ENCODE measurements around the gene CCDC6. TPM values are rescaled to one million over a fixed set of nuclear protein-coding genes. Genes with fewer than 3 reads are reported as not detected.
A peak's percentile ranks its signal among the peaks of the same experiment; 100 is the strongest.
"Not testable (repeated sequence)": the region's sequence is repeated elsewhere in the genome, so short reads cannot be mapped to it uniquely, and the experiment has no call there.

CCDC6 gene
- total RNA-seq: 24.1 and 27.3 TPM in 2 replicates

DNA sequence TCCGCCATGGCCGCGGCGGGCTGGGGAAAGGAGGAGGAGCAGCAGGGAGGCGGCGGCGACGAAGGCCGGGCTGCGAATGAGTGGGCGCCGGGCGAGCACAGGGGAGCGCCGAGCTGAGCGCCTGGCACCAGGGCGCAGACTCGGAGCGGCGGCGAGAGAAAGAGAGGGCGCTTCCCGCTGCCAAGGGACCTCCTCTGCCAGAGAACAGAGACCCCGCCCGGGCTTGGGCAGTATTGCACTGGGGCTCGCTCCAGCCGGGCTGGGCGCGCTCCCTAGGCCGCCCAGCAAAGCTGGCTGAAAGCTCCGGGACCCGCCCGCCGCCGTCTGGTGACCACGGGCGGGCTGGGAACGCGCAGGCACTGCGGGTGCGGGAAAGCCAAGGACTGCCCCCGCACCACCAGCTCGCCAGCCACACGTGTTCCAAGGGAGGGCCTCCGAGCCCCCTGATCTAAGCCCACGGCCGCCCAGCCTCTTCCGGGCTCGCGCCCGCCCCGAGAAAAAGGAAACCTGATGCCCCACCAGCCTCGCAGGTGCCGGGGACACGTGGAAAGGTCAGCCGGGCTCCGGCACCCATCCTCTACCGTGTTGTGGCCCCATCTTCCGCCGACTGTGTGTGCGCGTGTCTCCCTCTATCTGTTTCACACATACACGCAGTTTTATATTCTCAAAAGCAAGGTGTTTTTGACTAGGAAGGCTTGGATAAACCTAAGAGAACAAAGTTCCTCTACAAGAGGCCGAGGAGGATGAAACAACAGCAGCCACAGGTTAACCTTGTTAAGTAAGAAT, at the start of gene CCDC6:
Gene CCDC6 (minus strand): TSS at position 140 of the 786 bp plus-strand sequence. CDS start 132 bp downstream, at position 8.
- peak; percentile 82 for DNase-seq (ENCODE audit: low read depth, low spot score)

DNA sequence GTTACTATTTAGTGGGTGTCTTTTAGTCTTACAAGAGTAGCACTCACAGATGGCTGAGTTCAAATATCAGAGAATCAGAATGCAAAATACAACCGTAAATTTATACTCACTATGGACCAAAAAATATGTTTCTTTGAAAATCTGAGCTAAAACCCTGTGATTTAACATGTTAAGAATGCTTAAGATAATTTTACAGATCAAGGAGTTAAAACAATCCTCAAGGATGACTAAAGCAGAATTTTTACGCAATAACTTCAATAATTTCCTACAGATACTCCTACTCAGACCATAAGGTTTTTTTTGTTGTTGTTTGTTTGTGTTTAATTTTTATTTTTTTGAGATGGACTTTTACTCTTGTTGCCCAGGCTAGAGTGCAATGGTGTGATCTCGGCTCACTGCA, 47.9 kb upstream of the CCDC6 start:
- DNase-seq (ENCODE audit: low read depth, low spot score): no peak

DNA sequence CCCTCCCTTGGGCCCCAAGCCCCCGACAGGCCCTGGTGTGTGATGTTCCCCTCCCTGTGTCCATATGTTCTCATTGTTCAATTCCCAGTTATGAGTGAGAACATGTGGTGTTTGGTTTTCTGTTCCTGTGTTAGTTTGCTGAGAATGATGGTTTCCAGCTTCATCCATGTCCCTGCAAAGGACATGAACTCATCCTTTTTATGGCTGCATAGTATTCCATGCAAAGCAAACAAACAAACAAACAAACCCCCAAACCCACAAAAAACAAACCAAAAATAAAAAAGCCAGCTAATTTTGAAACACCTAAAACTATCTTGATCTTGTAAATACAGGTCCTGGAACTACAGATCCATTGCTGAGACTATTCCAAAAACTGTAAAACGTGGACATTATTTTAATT, 47.4 kb upstream of the CCDC6 start:
- not testable (repeated sequence) for DNase-seq (ENCODE audit: low read depth, low spot score)

DNA sequence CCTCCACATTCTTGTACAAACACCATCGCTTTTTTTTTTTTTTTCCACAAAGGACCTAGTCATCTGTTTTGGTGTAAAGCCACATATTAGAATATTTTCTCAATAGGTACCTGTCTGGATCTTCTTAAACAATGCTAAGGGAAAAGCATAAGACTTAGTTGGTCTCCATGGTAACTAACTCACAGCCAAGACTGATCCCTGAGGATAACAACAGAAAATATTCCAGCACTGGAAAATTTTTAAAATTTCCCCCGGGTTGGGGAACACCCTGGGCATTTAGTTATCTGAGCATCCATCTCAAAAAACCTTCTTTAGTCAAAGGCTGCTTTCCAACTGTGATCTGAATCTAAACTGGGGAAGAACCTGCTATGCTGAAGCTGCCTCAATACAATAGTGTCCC, 43.7 kb upstream of the CCDC6 start:
- no peak for DNase-seq (ENCODE audit: low read depth, low spot score)

DNA sequence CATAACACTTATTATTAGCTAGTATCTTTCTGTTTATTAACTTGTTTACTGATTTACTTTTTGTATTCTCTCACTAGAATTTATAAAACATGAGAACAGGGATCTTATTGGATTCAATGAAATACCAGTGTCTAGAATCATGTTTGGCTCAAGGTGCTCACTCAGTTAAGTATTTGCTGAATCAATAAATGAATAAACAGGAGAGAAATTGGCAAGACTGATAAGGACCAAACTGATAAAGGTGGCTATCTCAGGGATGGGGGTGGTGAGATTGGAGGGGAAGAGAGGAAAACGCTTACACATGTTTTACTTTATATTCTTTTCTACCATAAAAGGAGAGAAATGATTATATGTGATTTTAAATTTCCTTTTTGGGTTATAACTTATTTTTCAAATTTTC, 43.3 kb upstream of the CCDC6 start:
- no peak for DNase-seq (ENCODE audit: low read depth, low spot score)

DNA sequence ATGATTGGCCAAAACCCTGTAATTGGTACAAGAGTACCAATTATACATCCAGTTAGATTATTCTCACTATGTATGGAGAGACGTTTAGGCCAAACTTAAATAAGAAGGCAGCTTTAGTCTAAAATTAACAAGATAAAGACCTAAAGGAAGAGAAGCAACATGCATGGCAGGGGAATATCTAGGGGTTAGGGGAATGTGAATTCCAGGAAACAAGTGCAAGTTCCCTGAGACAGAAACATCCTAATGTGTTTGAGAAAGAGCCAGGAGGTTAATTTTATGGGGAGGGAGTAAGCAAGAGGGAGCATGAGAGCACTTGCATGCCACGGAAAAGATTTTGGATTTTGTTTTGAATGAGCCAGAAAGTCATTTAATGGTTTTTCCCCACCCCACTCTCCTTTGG, 39.6 kb upstream of the CCDC6 start:
- DNase-seq (ENCODE audit: low read depth, low spot score): no peak

DNA sequence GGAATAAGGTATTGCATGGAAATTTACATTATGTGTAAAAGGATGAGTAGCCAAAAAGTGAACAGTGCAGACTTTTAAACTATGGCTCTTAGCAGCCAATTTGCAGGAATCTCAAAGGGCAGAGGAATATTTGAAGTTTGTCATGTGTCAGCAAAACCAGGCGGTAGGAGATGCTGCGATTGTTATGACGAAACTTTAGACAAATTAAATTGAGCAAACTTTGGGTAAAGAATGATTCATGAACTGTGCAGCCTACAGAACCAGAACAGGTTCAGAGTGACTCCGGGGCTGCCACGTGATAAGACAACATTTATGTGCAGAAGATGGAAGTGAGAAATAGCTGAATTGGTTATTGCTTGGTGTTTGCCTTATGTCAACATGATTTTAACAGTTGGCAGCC, 39.2 kb upstream of the CCDC6 start:
- DNase-seq (ENCODE audit: low read depth, low spot score): no peak

DNA sequence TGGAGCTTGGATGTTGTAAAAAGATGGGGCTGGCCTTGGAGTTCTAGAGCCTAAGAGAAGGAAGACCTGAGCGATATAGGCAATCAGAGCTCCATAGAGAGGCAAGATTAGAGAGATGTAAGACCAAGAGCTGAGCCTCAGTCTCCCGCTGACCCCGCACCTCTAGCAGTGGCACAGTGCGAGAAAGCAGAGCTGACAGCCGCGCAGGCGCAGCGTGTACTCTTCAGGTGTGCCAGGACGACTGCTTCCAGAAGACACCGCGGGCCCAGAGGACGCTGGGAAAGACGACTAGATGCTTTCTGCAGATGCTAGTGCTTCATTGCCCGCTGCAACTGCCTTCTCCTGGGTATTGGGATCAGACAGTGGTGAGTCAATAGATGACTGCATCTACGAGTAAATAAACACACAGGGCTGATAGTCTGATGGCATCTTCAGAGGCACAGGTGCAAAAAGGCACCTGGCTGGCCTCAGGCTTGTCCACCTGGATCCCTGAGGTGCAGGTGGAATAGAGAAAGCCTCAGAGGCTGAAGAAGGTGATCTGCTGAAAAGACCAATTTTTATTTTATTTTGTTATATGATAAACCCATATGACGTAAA, 38.1 kb upstream of the CCDC6 start:
- DNase-seq (ENCODE audit: low read depth, low spot score): no peak

DNA sequence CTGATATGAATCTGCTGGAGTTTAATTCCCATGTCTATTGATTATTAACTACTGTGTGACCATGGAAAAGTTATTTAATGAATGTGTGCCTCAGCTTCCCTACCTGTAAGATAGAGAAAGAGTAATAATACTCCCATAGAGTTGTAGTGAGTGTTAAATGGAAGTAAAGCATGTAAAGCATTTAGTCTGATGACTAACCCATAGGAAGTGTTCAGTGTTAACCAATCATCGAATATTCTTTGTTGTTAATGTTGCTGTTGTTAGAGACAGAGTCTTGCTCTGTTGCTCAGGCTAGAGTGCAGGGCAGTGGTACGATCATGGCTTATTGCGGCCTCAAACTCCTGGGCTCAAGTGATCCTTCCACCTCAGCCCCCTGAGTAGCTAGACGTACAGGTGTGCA, 36.2 kb upstream of the CCDC6 start:
- DNase-seq (ENCODE audit: low read depth, low spot score): no peak

DNA sequence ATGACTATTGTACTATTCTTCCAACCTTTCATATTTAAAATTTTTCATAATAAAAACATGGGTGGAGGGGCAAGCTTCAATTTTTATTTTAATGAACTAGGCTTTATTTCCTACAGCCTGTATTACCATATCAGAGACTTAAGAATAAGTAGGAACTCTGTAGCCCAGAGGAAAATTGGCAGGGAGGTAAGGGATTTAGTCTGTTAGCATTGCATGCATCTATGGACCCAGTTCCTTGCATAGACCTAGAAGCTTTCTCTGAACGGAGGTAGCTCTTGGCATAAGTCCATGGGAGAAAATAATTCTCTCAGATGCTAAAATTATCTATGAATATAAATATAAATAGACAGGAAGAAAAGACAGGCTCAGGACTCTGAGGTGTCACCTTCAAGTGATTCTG, 31.4 kb upstream of the CCDC6 start:
- no peak for DNase-seq (ENCODE audit: low read depth, low spot score)

DNA sequence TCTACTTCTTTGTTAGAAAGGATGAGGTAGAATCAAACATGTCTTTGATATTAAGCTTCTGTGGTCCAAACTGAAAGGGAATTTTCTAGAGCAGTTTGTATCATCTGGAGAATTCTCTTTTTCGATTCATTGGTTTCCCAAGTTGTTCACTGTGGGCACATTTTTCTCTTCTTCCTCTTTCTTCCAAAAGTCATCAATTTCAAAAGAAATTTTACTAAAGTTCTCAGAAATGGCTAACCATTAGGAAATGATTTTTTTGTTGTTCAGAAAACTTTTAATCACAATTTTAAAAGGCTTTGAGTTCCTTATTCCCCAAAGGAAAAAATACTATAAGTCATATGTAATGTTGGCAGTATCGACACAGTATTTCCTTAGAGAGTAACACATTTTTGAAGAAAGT, 28.3 kb upstream of the CCDC6 start:
- no peak for DNase-seq (ENCODE audit: low read depth, low spot score)

DNA sequence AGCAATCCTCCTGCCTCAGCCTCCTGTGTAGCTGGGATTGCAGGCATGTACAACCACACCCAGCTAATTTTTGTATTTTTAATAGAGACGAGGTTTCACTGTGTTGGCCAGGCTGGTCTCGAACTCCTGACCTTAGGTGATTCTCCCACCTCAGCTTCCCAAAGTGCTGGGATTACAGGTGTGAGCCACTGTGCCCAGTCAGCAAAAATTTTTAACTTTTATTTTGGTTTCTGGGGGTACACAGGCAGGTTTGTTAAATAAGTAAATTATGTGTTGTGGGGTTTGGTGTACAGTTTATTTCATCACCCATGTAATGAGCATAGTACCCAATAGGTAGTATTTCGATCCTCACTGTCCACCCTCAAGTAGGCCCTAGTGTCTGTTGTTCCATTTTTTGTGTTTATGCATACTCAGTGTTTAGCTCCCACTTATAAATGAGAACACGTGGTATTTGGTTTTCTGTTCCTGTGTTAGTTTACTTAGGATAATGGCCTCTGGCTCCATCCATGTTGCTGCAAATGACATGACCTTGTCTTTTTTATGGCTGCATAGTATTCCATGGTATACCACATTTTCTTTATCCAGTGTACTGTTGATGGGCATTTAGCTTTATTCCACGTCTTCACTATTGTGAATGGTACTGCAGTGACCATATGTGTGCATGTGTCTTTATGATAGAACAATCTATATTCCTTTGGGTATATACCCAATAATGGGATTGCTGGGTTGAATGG, 24.6 kb upstream of the CCDC6 start:
- DNase-seq (ENCODE audit: low read depth, low spot score): not testable (repeated sequence)

DNA sequence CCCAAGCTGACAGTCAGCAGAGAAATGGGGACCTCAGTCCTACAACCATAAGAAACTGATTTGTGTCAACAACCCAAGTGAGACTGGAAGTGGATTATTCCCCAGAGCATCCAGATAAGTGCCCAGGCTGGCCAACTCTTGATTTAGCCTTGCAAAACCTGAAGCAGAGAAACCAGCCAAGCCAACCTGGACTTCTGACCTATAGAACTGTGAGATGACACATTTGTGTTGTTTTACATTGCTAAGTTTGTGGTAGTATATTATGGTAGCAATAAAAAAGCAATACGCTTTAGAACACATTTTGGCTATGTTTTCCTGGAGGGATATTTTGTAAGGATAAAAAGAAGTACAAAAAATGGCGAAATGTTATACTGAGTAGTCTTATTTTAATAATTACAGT, 19.7 kb upstream of the CCDC6 start:
- DNase-seq (ENCODE audit: low read depth, low spot score): no peak

DNA sequence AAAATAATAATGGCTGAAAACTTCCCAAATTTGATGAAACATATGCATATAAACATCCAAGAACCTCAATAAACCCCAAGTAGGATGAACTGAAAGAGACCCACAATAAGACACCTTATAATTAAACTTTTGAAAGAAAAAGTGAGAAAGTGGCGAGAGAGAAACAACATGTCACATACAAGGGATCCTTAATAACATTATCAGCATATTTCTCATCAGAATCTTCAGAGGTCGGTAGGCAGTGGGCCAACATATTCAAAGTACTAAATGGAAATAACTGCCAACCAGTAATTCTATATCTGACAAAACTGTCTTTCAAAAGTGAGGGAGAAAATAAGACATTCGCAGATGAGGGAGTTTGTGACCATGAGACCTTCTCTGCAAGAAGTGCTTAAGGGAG, 16.6 kb upstream of the CCDC6 start:
- DNase-seq (ENCODE audit: low read depth, low spot score): no peak

DNA sequence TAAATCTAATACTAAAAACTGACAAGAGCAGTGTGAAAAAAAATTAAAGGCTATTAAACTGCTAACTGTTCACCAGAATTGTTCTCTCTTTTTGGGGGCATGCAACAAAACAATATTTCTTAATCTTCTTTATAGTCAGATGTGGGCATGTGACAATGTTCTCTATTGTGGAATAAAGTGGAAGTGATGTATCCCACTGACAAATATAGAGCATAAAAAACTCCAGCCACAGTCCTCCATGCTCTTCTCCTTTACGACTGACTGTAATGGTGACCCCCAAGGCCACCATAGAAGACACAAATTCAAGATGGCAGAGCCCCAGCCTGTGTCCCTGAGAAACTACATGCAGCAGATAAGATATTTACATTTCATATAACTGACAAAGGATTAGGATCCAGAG, 11.6 kb upstream of the CCDC6 start:
- DNase-seq (ENCODE audit: low read depth, low spot score): no peak

DNA sequence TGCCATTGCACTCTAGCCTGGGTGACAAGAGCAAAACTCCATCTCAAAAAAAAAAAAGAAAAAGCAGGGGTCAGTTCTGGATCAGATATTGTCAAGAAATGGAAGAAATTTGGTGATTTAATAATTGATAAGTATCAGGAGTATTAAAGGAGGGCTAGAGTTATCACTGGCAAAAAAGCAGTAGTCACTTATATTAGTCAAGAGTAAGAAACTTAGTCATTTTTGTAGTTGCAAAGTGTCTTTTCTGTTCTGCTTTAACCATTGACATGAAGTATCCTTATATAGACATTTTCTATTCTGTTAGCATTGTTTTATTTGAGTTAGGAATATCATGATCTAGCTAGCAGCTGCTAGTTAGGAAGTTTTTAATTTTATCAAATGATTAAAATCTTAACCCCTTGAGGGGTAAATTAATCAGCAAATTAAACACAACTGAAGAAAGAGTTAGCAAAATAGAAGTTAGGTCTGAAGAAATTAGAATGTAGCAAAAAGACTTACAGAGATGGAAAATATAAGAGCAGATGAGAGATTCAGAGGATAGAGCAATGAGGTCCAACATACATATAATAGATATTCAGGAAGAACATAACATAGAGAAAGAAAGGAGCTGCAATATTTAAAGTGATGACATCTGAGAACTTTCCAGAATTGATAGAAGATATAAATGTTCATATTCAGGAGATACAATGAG, 7.3 kb upstream of the CCDC6 start:
- DNase-seq (ENCODE audit: low read depth, low spot score): no peak

DNA sequence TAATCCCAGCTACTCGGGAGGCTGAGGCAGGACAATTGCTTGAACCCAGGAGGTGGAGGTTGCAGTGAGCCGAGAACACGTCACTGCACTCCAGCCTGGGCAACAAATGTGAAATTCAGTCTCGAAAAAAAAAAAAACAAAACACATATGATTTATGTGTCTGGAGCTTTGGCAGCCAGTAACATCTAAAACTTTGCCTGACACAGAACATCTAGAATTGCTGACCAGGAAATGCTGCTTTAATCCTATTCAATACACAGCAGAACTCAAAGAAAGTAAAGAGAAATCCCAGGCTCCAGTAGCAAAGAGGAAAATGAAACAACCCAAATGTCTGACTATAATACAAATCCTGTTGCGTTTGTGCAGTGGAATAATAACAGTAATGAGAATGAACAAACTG, 4.5 kb upstream of the CCDC6 start:
- DNase-seq (ENCODE audit: low read depth, low spot score): no peak

DNA sequence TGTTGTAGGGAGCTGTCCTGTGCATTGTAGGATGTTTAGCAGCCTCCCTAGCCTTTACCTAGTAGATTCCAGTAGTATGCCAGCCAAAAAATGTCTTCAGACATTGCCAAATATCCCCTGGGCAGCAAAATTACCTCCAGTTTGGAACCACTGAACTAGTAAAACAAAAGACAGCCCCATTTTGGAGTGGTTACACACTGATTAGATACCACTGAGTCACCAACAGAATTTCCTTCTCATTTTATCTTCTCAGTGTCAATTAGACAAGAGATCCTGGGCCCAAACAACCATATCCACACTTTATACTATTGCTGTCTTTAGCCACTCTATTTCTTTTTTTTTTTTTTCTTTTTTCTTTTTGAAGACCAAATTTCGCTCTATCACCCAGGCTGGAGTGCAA, 3.5 kb upstream of the CCDC6 start:
- no peak for DNase-seq (ENCODE audit: low read depth, low spot score)

DNA sequence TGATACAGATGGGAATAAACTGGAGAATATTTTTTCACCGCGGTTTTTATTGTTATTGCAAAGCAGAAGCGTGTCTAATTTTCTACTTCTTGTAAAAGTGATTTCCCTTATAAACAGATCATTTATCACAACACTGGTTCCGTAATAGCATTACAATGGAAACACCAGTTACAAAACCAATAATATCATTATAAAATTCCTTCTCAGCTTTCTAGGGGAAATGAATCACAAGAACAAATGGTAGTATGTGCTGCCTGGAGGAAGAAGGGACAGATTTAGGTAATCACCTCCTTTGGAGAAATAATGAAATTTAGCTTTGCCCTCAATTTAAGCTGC, 2.4 kb upstream of the CCDC6 start:
- DNase-seq (ENCODE audit: low read depth, low spot score): no peak

DNA sequence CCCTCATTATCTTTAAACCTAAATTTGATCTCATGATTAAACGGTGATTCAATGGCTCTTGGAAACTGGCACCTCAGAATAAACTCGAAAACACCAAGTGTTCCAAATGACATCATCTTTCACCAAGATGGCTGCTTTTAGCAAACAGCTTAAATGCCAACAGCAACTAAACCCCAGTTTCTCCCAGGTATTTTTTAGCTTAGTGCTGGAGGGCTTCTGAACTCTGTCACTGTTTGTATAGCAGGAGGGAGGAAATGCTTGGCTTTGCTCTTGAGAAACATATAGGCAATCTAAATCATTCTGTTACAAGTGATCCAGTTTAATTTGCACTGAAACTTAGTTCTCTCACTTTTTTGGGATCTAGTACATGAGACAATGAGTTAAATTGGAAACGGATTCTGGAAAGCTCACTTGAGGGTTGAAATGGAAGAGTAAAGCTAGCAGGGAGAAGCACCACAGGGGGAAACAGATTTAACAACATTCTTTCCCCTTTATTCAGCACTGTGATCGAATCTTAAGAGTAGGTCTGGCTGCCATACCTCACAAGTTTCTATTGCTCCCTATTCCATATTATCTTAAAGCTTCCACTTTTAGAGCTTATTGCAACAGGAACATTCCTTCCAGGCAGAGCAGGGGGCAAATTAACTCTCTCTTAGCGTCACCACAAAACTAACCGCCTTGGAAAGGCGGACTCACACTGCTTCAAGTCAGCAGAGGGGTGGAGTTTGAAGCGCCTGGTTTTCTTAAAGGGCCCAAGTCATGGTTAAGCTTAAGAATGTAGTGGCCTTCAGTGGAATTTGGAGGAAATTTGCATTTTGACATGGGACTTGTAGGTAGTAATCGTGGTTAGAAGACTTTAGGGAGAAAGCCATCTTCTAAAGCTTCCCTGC, 1.8 kb upstream of the CCDC6 start:
- peak; percentile 44 for DNase-seq (ENCODE audit: low read depth, low spot score)

DNA sequence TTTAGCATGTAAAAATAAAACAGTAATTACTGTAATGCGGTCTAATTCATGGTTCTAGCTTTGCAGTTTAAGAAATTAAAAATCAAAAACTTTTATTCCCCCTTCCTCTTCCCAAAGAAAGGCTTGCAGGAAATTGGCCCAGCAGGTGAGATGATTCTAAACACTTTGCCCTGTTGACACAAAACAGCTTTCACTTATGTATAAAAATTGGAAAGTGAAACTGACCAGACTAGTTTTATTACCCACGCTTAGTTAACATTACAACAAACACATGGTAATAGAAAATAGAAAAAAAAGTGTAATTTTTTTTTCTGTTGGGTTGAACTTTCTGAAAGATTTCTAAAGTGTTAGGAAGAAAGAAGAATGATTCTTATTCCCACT, 1.2 kb upstream of the CCDC6 start:
- DNase-seq (ENCODE audit: low read depth, low spot score): no peak

Measured in pulmonary artery endothelial cell (primary cell).